Activated T-helper 9 cell treated with anti-CD3 and anti-CD28 coated beads, Interleukin-2, amount 50 U/mL, for 16 hours (primary cell): Measurements from ENCODE around the gene STRAP.

Experiments
- DNase-seq: peaks from one replicate; pipeline ENCODE4 v3.0.0-alpha.2; 2020; ENCODE audit warnings: low read depth

Gene STRAP, protein sequence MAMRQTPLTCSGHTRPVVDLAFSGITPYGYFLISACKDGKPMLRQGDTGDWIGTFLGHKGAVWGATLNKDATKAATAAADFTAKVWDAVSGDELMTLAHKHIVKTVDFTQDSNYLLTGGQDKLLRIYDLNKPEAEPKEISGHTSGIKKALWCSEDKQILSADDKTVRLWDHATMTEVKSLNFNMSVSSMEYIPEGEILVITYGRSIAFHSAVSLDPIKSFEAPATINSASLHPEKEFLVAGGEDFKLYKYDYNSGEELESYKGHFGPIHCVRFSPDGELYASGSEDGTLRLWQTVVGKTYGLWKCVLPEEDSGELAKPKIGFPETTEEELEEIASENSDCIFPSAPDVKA

GRCh38 chr12:15882118-15882971 lies at the start of gene STRAP:
Gene STRAP (plus strand): TSS chr12:15882387. CDS start chr12:15882708, 321 bp downstream.
- peak; percentile 93 for DNase-seq

- DNase-seq: no peak
Measured at GRCh38 chr12:15834575-15834974, 47.6 kb upstream of the STRAP start.

- DNase-seq: no peak
Measured at GRCh38 chr12:15837141-15837790, 44.9 kb upstream of the STRAP start.

- no peak for DNase-seq
Measured at GRCh38 chr12:15839041-15839440, 43.1 kb upstream of the STRAP start.

- no peak for DNase-seq
Measured at GRCh38 chr12:15839682-15840081, 42.5 kb upstream of the STRAP start.

DNA sequence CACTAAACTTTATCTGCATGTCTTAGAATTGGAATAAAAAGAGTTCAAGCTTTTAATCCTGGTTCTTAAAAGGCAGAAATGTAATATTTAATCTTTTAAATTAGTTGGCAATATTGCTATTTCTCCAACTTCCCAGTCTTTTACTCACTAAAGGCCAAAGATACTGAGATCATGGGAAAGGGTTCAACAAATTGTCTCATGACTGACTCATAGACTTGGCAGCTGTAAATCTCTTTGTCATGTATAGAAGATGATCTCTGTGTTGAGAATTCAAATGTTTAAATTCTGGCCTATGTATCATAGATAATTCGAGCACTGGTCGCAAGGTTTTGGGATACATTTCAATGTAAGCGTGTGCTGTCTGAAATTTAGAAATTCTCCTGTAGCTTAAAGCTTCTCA lies 40.1 kb upstream of the STRAP start:
- no peak for DNase-seq

DNA sequence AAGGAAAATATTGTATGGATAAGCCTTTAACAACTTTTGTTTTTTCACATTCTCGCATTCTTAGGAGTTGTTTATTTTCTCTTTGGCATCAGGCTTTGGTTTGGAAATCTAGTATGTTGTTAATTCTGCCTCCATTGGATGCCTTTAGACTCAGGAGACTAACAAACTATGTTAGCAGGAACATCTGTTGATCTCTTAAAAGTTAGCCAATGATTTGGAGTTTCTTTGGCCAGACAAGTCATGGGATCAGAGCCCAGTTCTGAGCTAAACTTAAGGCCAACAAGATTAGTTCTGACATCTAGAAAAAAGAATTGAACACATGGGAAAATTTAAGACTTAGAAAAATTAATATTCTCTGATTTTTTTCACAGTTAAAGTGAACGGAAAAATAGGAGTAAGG lies 35.3 kb upstream of the STRAP start:
- no peak for DNase-seq

GRCh38 chr12:15848606-15849005 lies 33.6 kb upstream of the STRAP start:
- no peak for DNase-seq

- DNase-seq: no peak
Measured at GRCh38 chr12:15851045-15851620, 31.1 kb upstream of the STRAP start.

GRCh38 chr12:15851919-15852318 lies 30.3 kb upstream of the STRAP start:
- DNase-seq: no peak

DNA sequence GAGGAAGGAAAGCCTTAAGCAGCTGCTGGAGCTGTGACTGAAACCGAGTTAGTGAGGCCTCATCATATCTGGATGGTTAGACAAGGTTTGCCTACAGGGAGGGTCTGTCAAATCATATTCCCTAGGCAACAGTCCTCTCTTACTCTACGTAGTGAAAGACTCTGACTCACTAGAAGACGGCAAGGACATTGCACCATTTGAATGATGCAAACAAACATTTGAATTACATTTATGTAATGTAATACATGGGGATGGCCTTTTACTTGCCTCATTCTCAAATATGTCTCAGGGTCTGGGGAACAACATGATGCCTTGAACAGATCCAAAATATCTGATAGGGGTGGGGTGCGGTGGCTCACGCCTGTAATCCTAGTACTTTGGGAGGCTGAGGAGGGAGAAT lies 29.8 kb upstream of the STRAP start:
- no peak for DNase-seq

DNA sequence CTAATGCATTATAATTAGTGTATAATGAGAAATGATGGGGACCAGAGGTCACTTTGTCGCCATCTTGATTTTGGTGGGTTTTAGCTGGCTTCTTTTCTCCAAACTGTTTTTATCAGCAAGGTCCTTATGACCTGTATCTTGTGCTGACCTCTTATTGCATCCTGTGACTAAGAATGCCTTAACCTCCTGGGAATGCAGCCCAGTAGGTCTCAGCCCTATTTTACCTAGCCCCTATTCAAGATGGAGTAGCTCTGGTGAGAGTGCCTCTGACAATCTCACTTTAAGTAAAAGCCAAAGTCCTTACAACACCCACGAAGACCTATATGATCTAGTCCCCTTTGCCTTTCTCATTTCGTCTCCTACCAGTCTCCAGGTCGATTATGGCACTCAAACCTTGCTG lies 28.3 kb upstream of the STRAP start:
- DNase-seq: no peak

DNA sequence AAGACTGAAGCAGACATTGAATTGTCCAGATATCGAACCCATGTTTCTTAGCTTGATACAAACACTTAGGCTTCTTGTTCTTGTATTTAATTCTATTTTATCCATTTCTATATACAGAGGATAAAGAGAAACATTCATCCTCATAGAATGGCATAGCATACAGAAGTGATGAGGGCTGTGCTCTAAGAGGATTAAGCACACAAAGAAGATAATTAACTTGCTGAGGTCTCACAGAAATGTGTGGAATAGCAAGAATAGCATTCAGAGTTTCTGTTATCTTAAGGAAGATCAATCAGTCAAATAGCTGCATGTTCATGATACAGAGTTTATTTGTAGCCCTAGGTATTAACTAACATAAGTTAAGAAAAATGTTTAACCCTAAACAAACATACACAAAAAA lies 27.3 kb upstream of the STRAP start:
- DNase-seq: no peak

GRCh38 chr12:15855646-15856045 lies 26.5 kb upstream of the STRAP start:
- DNase-seq: no peak

- no peak for DNase-seq
Measured at GRCh38 chr12:15856097-15856982, 25.8 kb upstream of the STRAP start.

DNA sequence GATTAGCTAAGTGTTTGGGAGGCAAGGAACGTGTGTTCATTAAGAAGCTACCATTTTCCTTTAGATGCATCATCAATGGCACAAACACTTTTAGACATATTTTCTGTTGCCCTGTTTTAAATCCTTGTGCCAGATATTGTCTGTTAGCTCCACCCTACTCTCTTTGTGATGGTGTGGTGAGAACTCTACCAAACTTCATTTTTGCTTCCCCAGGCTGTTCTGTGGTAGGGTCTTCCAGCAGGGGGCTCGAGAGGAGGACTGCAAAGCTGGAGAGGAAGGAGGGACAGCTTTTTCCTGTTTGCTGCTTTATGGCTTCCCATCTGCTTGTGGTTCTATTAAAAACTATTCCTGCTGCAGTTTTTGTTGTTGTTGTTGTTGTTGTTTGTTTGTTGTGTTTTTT lies 23.8 kb upstream of the STRAP start:
- DNase-seq: no peak

GRCh38 chr12:15859116-15859515 lies 23.1 kb upstream of the STRAP start:
- DNase-seq: no peak

- DNase-seq: no peak
Measured at GRCh38 chr12:15861404-15861803, 20.8 kb upstream of the STRAP start.

- DNase-seq: no peak
Measured at GRCh38 chr12:15862840-15863239, 19.3 kb upstream of the STRAP start.

DNA sequence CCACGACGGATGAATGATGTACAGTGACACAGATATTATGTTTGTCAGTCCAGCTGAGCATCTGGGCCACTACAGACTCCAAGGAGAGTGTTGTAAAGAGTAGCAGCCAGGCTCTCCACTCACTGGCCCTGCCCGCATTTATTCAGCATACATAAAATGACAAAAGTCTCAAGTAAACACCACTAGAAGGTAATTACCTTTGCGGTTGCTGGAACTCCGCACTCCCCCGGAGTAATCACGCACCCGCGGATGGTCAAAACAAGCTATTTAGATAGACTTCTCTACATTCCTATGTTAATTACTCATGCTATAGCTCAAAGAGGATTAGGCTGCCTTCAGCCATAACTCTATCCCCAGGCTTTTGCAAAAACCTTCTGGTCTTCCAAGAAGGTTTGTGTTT lies 18.8 kb upstream of the STRAP start:
- no peak for DNase-seq

GRCh38 chr12:15863984-15864383 lies 18.2 kb upstream of the STRAP start:
- no peak for DNase-seq
